NCI-H2196 treated with DMSO at 0.1 percent for 48 hours (cell line): Measurements from ENCODE around the gene AKAP9.
"Not testable (repeated sequence)": the region's sequence is repeated elsewhere in the genome, so short reads cannot be mapped to it uniquely, and the experiment has no call there.

ENCODE experiments used
- DNase-seq: peaks from one replicate; lab custom pipeline; 2025; ENCODE audit not compliant: unreplicated experiment; lab: John Stamatoyannopoulos, UW

AKAP9 gene

GRCh38 chr7:92058040-92058439, 117.4 kb downstream of the AKAP9 start:
- DNase-seq, result no peak

- DNase-seq, result no peak
These were observed 118.2 kb downstream of the AKAP9 start for GRCh38 chr7:92058899-92059298.

DNA sequence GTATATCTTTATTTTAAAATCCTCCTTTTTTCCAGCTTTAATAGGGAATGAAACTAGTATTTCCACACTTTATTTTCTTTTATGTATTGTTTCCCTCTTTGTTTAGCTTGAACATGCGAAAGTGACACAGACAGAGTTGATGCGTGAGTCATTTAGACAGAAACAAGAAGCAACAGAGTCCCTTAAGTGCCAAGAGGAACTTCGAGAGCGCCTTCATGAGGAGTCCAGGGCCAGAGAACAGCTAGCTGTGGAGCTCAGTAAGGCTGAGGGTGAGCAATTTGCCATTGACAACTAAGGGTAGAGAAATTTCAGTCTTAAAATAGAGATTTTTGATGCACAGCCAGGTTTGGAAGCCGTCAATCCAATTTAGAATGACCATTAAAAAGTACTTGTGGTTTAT, 120.5 kb downstream of the AKAP9 start:
- DNase-seq, result no peak

GRCh38 chr7:92064438-92065029, 123.9 kb downstream of the AKAP9 start:
- DNase-seq, result no peak

- DNase-seq, result no peak
These were observed 130.4 kb downstream of the AKAP9 start for GRCh38 chr7:92071032-92071431.

DNA sequence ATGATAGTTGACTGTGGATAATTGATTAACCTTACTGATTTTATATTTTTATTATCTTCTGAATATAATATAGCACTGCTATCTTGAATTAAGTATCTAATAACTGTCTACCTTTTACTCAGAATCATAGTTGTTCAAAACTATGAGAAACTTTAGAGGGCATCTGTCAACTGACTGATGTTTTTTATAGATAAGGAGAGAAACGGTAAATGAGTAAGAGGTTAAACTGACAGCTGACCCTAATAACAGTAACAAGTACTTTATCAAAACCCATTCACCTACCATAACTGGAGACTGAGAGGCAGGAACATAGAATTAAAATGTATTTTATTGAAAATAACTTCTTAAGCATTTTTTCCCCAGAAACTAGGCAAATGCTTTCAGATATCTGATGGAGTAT, 131.5 kb downstream of the AKAP9 start:
- no peak for DNase-seq

- DNase-seq, result no peak
These were observed 132.0 kb downstream of the AKAP9 start for GRCh38 chr7:92072708-92073107.

GRCh38 chr7:92075455-92076158, 134.9 kb downstream of the AKAP9 start:
- DNase-seq, result no peak

- no peak for DNase-seq
These were observed 135.8 kb downstream of the AKAP9 start for GRCh38 chr7:92076509-92076908.

DNA sequence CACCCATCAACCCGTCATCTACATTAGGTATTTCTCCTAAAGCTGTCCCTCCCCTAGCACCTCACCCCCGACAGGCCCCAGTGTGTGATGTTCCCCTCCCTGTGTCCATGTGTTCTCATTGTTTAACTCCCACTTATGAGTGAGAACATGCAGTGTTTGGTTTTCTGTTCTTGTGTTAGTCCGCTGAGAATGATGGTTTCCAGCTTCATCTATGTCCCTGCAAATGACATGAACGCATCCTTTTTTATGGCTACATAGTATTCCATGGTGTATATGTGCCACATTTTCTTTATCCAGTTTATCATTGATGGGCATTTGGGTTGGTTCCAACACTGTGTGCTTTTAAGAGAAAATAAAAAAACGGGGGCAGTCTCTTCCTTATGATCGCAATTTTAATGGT, 143.3 kb downstream of the AKAP9 start:
- not testable (repeated sequence) for DNase-seq

- no peak for DNase-seq
These were observed 147.6 kb downstream of the AKAP9 start for GRCh38 chr7:92088266-92088665.

DNA sequence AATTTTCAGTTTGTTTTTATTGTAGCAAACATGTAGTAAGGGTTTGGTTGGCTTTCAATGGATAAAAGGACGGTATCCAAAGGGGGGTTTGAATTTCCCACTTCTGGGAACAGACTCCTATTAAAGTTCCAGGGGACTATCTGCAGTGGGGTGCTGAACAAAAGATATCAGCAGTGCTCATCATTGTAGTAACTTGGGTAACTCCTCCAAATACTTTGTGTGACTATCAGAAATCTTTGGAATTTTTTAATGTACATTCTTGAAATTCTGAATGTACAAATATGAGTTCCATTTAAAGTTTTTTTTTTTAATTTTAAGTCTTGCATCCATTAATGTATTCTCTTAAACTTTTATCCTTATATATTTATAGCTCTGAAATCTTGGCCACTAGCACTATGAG, 151.5 kb downstream of the AKAP9 start:
- DNase-seq, result no peak

GRCh38 chr7:92095380-92095779, 154.7 kb downstream of the AKAP9 start:
- DNase-seq, result no peak

DNA sequence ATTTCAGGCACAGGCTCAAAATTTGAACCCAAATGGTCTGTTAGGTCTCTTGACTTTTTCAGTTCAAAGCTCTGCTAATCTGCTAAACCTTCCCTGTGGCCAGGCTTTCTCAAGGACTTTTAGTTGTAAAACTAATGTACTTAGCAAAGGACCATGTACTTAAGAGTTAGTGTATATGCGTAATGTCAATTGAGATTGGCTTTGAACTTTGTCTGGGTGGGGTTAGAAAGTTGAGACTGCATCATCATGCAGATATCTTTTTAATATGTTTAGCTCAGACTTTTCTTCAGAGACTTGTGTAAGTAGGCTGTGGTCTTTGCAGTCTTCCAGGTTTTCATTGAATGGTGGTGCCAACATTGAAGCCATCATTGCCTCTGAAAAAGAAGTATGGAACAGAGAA, 159.9 kb downstream of the AKAP9 start:
- no peak for DNase-seq

DNA sequence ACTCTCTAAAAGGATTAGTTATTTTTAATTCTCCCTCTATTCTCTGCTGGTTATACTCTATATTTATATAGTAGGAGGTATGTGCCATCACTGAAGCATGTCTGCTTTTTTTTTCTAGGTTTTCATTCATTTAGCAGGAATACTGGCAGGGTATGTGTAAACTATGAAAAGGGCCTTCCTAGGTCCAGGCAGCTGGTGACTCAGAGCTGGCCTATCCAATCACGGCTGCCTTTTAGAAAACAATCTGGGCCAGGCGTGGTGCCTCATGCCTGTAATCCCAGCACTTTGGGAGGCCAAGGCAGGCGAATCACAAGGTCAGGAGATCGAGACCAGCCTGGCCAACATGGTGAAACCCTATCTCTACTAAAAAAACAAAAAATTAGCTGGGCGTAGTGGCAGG, 162.2 kb downstream of the AKAP9 start:
- not testable (repeated sequence) for DNase-seq

DNA sequence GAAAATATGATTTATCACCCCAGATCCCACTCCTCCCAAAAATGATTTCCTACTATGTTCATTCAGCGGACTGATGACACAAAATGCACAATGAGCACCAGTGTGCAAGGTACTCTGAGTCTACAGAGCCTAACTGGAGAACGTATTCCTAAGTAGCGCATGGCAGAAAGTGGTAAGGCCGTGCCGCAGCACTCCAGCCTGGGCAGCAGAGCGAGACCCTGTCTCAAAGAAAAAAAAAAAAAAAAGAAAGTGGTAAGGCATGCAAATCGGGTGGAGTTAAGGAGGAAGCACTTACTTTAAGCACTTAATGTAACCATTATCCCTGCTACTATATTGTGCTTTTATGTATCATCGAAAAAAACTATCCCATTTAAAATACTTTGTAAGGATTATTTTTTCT, 168.2 kb downstream of the AKAP9 start:
- DNase-seq, result no peak

DNA sequence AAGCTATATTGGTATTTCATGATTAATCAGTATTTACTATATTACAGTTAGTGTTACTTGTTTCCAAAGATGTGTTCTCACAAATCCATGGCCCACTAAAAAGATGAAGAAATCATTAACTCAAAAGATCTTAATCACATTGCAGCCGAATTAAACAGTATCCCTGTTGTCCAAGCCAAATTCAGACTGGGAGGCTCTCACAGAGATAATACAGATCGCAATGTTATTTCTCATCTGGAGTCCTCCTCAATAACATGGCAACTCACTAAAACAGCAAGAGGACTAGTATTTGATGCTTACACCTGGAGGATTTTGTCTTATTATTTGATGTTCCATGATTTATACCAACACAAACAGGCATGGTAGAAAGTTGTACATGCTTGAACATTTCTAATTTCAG, 170.2 kb downstream of the AKAP9 start:
- no peak for DNase-seq

DNA sequence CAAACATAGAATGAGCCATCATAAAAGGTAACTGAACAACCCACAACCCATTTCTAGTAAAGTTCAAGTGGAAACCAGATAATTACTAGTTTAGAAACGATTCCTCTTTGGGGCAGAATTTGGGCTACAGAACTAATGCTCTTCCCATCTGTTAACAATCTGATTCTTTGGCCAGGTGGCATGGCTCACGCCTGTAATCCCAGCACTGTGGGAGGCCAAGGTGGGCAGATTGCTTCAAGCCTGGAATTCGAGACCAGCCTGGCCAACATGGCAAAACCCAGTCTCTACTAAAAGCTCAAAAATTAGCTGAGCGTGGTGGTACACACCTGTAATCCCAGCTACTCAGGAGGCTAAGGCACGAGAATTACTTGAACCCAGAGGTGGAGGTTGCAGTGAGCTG, 175.2 kb downstream of the AKAP9 start:
- no peak for DNase-seq

GRCh38 chr7:92116949-92117348, 176.3 kb downstream of the AKAP9 start:
- no peak for DNase-seq

GRCh38 chr7:92119213-92119759, 178.6 kb downstream of the AKAP9 start:
- DNase-seq, result no peak

- no peak for DNase-seq
These were observed 181.0 kb downstream of the AKAP9 start for GRCh38 chr7:92121681-92122080.

- no peak for DNase-seq
These were observed 190.4 kb downstream of the AKAP9 start for GRCh38 chr7:92131093-92131492.
